ENCODE results near the gene UPK2. TPM values are rescaled to one million over a fixed set of nuclear protein-coding genes. Genes with fewer than 3 reads are reported as not detected.
"Not testable (repeated sequence)": the region's sequence is repeated elsewhere in the genome, so short reads cannot be mapped to it uniquely, and the experiment has no call there.

UPK2 gene
- total RNA-seq, 1 experiment from 2014 or later = 3.5 TPM

DNA sequence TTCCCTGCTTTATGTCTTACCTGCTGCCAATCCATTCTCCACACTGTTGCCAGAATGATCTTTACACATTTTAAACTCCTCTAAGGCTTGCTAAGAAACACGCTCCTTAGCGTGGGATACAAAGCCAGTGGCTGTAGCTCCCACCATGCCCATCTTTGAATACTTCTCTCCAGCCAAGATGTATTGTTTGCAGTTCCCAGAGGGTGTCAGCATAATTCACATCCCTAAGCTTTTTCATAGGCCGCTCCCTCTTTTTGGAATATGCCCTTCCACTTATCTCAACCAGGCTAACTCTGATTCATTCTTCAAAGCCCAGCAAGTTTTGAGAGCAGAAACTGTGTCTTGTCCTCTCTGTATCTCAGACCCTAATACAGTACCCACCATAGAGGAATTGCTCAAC is 8.1 kb upstream of the UPK2 start:
- CTCF ChIA-PET = interaction anchor here (0.5 to 0.9 kb wide), 3 partner anchors 10 to 232 kb away, joined by 3 read pairs; partner anchors contain the start of gene DDX6
- peaks cover 13% of the 10 kb centered on the region for H3K27me3 Mint-ChIP-seq (ENCODE audit: insufficient read depth, unreplicated experiment)

DNA sequence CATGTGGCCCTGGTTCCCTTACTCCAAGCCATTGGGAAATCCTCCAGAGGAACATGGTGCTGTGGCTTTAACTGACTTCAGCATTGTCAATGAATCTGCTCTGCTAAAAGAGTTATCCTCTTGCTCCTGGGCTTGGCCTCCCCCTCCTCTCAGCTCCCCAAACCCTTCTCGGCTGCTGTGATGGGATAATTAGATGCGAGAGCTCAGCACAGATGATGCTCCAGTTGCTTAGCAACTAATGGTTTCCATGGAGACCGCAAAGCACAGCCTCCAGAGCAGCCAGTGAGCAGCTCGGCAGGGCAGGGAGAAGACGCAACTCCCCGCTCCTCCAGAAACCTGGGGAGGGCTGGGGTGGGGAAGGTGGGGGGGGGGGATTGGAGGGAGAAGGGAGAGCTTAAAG is 2.8 kb upstream of the UPK2 start:
- TF ChIP-seq, protein P1, sequence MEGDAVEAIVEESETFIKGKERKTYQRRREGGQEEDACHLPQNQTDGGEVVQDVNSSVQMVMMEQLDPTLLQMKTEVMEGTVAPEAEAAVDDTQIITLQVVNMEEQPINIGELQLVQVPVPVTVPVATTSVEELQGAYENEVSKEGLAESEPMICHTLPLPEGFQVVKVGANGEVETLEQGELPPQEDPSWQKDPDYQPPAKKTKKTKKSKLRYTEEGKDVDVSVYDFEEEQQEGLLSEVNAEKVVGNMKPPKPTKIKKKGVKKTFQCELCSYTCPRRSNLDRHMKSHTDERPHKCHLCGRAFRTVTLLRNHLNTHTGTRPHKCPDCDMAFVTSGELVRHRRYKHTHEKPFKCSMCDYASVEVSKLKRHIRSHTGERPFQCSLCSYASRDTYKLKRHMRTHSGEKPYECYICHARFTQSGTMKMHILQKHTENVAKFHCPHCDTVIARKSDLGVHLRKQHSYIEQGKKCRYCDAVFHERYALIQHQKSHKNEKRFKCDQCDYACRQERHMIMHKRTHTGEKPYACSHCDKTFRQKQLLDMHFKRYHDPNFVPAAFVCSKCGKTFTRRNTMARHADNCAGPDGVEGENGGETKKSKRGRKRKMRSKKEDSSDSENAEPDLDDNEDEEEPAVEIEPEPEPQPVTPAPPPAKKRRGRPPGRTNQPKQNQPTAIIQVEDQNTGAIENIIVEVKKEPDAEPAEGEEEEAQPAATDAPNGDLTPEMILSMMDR (IDR thresholded peaks at IDR 0.05; ENCODE audit: insufficient read depth in 1 of 2, low read depth in 1 of 2, low read length in 1 of 2, severe bottlenecking in 1 of 2, unreplicated experiment in 1 of 2) = no peak
- H3K27me3 ChIP-seq (replicated peaks; ENCODE audit: control insufficient read depth, insufficient read depth, low read length) = no peaks in the 10 kb centered on the region

More for the DNA sequence above, 8.1 kb upstream of the UPK2 start:
- intact Hi-C loops (cut with micrococcal nuclease; ENCODE audit: unreplicated experiment) = loop anchor here (1.0 kb wide), 1 partner anchor 18 kb away; no protein-coding TSS in a partner anchor
- Histone ChIP-seq H3K27me3 (replicated peaks; ENCODE audit: control insufficient read depth, insufficient read depth, low read length) (no peaks in the 10 kb centered on the region; the same call in 1 of the 2 replicates), H3K36me3 (ENCODE audit: control insufficient read depth, insufficient read depth, low read length) (no peaks in the 10 kb centered on the region), H3K9me3 (no peaks in the 10 kb centered on the region), H3K4me1 (no peaks in the 10 kb centered on the region), H3K4me3 (ENCODE audit: low read depth, low read length) (no peak overlapping the region)
- POLR2A ChIA-PET = no interaction called here
- Mint-ChIP-seq H3K4me3 (ENCODE audit: unreplicated experiment) (no peak overlapping the region), H3K9me3 (ENCODE audit: unreplicated experiment) (no peaks in the 10 kb centered on the region), H3K4me1 (ENCODE audit: low read depth, unreplicated experiment) (peaks cover 4% of the 10 kb centered on the region), H3K27ac (ENCODE audit: unreplicated experiment) (no peak overlapping the region), H3K36me3 (ENCODE audit: insufficient read depth, unreplicated experiment) (no peaks in the 10 kb centered on the region)
- BruUV-seq (replicated peaks) = no TSS peak
- TF ChIP-seq, protein P1 (IDR thresholded peaks at IDR 0.05; ENCODE audit: insufficient read depth in 1 of 2, low read depth in 1 of 2, low read length in 1 of 2, severe bottlenecking in 1 of 2, unreplicated experiment in 1 of 2) = no peak
- DNase-seq = no peak

DNA sequence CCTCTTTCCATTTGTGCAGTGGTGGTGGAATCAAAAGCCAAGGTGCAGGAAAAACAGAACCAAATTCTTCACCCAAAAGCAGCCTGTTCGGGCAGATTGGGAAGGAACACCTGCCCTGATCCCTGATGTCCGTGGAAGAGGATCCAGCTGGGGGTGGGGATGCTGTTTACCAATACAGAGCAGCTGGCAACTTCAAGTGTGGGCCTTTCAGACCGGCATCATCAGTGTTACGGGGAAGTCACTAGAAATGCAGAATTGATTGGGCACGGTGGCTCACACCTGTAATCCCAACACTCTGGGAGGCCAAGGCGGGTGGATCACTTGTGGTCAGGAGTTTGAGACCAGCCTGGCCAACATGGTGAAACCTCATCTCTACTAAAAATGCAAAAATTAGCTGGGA is 2.1 kb upstream of the UPK2 start:
- not testable (repeated sequence) for H3K36me3 ChIP-seq (ENCODE audit: control insufficient read depth, insufficient read depth, low read length); H3K4me3 ChIP-seq (ENCODE audit: low read depth, low read length)
- H3K4me1 Mint-ChIP-seq (ENCODE audit: low read depth, unreplicated experiment) = peaks cover 15% of the 10 kb centered on the region

More for the DNA sequence above, 2.8 kb upstream of the UPK2 start:
- no peaks in the 10 kb centered on the region for H3K36me3 Mint-ChIP-seq (ENCODE audit: insufficient read depth, unreplicated experiment)
- H3K4me3 Mint-ChIP-seq (ENCODE audit: unreplicated experiment) = no peak overlapping the region
- no TSS peak for BruUV-seq (replicated peaks)
- POLR2A ChIA-PET = interaction anchor here (0.6 to 1.0 kb wide), 3 partner anchors 24 to 162 kb away, joined by 3 to 6 read pairs (median 6); partner anchors contain the start of gene DDX6
- Histone ChIP-seq H3K4me3 (ENCODE audit: low read depth, low read length) (no peak overlapping the region), H3K36me3 (ENCODE audit: control insufficient read depth, insufficient read depth, low read length) (no peaks in the 10 kb centered on the region), H3K4me1 (peaks cover 15% of the 10 kb centered on the region), H3K9me3 (no peaks in the 10 kb centered on the region)
- peak; percentile 45 to 63 for DNase-seq
- H3K9me3 Mint-ChIP-seq (ENCODE audit: unreplicated experiment) = no peaks in the 10 kb centered on the region
- H3K4me1 Mint-ChIP-seq (ENCODE audit: low read depth, unreplicated experiment) = peaks cover 15% of the 10 kb centered on the region
- intact Hi-C loops (cut with micrococcal nuclease; ENCODE audit: unreplicated experiment) = no loop called here
- H3K27me3 Mint-ChIP-seq (ENCODE audit: insufficient read depth, unreplicated experiment) = peaks cover 4% of the 10 kb centered on the region
- CTCF ChIA-PET = interaction anchor here (0.6 to 1.1 kb wide), 5 partner anchors 23 to 162 kb away, joined by 3 to 5 read pairs (median 3); no protein-coding TSS in a partner anchor
- no peak overlapping the region for H3K27ac Mint-ChIP-seq (ENCODE audit: unreplicated experiment)

More for the DNA sequence above, 2.1 kb upstream of the UPK2 start:
- H3K27me3 ChIP-seq (replicated peaks; ENCODE audit: control insufficient read depth, insufficient read depth, low read length); H3K27me3 Mint-ChIP-seq (ENCODE audit: insufficient read depth, unreplicated experiment); H3K4me3 Mint-ChIP-seq (ENCODE audit: unreplicated experiment); BruUV-seq (replicated peaks); H3K9me3 ChIP-seq; intact Hi-C loops (cut with micrococcal nuclease; ENCODE audit: unreplicated experiment); H3K36me3 Mint-ChIP-seq (ENCODE audit: insufficient read depth, unreplicated experiment); DNase-seq; H3K9me3 Mint-ChIP-seq (ENCODE audit: unreplicated experiment); H3K27ac Mint-ChIP-seq (ENCODE audit: unreplicated experiment); POLR2A ChIA-PET: not testable (repeated sequence)
- CTCF ChIA-PET = interaction anchor here (1.1 kb wide), 1 partner anchor 59 kb away, joined by 3 read pairs; no protein-coding TSS in a partner anchor
- peaks cover 15% of the 10 kb centered on the region for H3K4me1 ChIP-seq
